Measurements from ENCODE around the gene PUM1.

PUM1 gene

DNA sequence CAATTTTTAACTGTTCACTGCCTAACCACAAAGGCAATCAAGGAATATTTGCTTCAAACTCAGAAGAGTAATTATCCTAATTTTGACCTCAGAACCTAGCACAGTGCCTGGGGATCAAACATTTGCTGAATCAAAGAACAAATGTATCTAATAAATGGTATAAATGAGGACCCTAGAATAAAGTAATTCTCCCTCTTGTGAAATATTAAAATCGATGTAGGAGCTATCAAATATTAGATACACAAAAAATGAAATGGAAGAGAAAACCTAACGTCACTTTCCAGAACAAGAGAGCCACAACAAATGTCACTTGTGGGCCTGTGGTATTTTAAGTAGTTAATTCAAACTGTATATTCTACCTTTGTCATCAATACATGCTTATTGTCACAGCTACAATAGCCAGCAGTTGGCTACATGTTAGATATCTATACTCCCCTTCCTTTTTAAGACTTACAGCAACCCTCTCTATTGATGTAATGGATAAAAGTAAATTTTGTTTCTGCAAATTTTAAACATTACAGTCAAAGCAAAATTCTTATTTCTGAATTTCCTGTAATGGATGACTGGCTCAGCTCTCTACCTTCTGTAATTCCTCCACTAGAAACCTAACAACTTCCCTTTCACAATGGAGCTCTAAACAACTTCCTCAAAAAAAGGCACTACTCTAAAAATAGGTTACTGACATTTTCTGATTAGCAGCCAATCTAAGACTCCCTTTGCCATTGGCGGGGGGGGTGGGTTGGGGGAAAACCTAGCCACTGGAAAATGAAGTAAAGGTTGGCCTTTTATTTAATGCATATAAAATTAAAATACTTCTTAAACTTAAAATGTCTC is 37.6 kb downstream of the PUM1 start:
- DNase-seq (ENCODE audit: low read depth in 2 of 2) = no peak

DNA sequence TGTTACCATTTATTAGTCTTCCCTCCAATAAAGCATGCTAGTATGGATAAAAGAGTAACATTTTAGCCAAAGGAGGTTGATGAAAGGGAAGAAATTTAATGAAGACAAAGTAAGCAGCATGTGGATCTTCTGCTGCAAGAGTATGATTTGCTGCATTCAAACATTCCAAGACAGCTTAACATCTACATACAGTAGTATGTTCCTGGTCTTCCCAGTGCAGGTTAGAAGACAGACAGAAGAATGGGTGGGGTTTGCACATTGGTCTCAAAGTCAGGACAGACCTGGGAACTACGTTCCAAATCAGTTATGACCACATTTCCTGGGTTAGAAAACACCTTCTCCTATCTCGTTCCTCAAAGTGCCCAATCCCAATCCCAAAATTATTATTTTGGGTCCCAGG is 43.3 kb downstream of the PUM1 start:
- no peak for DNase-seq (ENCODE audit: low read depth in 2 of 2)

DNA sequence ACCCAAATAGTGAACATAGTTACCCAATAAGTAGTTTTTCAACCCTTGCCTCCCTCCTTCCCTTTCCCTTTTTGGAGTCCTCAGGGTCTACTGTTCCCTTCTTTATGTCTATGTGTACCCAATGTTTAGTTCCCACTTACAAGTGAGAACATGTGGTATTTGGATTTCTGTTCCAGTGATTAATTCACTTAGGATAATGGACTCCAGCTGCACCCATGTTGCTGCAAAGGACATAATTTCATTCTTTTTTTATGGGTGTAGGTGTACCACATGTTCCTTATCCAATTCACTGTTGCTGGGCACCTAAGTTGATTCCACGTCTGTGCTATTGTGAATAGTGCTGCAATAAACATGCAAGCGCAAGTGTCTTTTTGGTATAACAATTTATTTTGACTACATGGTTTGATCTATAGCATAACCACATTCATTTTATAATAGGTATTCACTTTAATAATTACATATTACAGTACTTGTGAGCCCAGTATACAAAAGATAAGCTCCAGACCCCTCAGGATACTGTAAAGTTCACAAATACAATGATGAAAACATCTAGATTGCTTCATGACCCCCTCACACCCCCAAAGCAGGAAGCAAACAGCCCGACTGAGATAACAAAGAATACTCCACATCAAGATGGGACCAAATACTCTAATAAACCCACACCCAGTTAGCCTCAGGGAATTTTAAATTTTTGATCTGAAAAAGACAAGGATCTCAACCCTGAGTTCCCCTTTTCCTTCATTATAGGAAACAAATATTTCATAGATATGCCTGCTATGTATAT is 45.3 kb downstream of the PUM1 start:
- DNase-seq (ENCODE audit: low read depth in 2 of 2) = no peak

DNA sequence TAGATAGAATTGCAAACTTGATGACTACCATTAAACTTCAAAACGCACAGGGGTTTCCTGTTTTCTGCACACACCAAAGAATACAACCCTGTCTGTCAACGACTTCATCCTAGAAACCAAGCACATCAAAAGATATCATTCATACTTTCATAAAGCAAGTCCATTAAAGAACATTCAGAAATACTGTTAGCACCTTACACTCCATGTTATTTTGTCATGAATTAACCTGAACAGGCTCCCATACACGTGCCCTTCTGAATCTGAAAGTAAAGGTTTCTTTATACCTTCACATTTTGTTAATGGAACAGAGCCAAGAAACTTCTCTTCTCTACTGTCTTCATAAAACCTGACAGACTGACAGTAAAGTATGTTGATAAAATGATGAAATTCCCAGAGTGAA is 46.1 kb downstream of the PUM1 start:
- no peak for DNase-seq (ENCODE audit: low read depth in 2 of 2)

DNA sequence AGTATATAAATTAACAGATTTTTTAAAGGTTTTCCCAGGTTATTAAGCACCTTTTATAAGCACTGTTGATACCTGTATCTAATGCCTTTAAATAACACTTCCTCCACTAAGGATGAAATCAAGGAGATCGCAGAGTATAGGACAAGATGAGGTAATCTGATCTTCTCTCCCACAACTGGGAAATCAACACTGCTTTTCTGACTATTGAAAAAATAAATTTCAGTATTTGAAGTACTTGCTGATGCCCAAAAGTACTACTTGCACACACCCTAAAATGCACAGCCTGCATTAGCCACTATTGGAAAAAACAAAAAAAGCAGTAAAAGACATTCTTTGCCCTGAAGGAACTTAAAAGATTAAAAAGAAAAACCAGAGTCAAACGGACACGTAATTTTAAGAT is 48.6 kb downstream of the PUM1 start:
- DNase-seq (ENCODE audit: low read depth in 2 of 2) = no peak

DNA sequence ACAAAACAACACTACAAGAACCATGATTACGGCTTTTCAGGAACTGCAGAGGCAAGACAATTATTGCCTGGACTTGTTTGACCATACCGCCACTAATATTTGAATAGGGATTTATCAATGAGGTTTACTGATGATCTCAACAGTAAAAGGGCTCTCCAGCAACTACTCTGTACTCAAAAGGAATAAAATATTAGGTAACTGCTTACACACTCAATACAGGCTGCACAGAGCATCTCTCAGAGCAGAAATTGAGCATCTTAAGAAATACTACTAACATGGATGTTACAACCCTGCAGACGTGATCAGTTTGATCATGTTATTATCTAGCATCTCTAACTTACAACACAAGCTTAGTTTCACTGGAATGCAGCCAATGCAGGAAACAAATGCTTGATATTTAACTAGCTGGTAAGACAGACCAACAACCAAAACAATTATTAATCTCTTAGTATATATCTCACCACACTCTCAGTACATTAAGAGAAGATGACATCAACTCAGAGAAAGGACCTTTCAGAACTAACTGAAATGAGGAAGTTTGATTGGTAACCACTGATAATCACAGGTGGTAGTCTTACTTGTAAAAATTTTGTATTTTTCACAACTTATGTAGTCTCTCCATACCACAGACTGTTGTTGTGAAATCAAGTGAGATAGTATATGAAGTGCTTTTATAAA is 52.2 kb downstream of the PUM1 start:
- DNase-seq (ENCODE audit: low read depth in 2 of 2) = no peak

DNA sequence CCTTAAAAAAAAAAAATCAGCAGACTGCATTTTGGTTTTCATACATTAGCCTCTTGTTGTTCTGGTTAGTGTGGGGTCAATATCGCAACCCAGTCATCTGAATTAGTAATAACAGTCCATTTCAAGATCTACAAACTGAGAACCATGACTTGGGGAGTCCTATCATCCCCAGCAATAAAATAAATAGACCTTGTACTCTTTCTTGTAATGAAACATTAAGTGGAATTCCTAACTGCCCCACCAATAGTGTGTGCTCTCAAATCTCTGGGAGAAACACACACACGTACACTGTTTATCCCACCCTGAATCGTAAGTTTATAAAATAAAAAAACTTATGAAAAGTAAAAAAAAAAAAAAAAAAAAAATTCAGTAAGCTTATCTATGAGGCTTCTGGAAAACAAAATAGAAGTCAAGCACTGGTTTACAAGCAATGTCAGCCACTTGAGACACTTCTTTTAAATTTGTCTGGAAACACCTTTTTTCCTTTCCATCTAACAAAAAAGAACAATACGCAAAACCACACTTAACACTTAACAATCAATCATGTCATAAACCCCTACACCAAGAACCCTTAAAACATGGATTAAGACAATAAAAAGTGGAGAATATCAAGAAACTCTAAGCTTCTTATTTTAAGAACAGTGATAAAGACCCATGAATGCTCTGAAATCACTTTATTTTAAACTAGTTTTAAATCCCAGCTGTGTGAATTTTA is 53.1 kb downstream of the PUM1 start:
- no peak for DNase-seq (ENCODE audit: low read depth in 2 of 2)

DNA sequence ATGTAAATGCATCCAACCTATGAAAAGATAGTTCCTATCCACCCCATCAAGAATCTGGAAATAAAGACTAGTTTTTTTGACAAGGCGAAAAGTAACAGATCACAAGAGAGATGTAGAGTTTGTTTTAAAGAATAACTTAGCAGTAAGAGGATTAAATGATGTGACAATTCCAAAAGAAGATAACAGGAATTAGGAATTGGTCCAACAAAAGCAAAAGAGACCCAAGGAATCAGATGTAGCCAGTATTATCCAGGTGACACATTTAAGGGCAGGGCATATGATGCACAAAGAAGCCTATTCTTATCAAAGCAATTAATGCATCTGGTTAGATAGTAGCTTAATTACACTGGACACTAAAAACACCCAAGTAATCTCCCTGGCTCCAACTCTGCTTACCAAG is 53.8 kb downstream of the PUM1 start:
- no peak for DNase-seq (ENCODE audit: low read depth in 2 of 2)

DNA sequence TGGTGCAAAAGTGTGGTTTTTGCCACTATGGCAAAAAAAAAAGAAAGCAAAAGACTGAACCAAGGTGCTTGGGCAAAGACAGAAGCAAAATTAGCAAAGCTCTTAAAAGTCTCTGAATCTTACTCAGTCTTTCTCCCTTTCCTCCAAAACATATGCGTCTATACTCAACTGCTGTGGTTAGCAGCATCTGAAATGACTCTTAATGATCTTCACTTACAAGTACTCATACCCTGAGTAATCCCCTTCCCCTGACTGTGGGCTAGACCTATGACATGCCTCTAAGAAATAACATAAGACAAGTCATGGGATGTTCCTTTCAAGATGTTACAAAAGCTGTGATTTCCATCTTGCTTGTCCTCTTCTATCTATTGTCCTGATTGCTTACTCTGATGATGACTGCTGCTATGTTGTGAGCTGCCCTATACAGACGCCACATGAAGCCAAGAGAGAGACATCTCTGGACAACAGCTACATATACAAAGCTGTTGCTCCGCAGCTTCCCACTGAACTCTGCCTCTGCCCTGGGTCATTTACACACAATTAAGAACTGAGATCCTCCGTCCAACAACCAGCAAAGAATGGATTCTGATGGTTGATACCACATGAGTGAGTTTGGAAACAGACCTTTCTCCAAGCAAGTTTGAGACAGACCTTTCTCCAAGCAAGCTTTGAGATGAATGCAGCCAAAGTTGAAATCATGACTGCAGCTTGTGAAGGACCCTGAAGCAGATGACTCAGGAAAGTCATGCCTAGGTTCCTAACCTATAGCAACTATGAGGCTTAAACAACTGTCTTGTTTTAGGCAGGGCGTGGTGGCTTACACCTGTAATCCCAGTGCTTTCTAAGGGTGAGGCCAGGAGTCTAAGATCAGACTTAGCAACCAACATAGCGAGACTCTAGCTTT is 55.2 kb downstream of the PUM1 start:
- DNase-seq (ENCODE audit: low read depth in 2 of 2) = no peak

DNA sequence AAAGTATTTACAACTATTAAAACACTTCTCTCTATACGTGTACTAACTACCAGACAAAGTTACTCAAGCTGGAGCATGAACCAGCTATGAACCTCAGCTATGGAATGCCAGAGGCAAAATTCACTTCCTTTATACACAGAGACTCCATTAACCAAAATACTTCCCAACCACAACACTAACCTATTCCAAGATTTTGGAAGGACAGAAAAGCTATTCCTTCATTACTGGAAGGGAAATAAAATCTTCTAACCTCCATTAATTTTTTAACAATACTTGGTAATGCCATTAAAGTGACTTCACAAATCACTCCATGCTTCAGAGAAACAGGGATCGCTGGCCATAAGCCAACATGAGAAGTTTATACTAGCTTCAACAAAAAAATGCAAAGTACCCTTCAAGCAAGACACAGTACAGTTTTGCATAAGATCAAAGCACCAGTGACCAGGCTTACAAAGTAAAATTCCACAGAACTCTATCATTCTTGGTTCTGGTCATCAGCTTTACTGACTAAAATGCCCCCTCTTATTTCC is 58.0 kb downstream of the PUM1 start:
- no peak for DNase-seq (ENCODE audit: low read depth in 2 of 2)

DNA sequence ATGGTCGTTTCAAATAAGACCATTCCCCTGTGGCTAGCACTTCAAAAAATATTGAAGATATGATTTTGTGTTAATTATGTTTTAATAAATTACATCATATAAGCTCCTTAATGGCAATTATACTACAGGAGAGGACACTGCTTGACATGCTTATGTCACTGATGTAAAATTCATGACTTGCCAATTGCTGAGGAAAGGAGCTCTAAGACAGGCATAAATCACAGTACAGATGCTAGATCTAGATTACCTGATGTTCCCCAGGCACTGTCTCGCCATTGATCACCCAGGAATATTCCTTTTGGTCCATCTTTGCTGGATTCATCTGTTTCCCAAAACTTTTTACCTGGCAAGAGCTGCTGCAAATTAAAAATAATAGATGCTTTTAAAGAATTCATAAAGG is 58.8 kb downstream of the PUM1 start:
- DNase-seq (ENCODE audit: low read depth in 2 of 2) = no peak

DNA sequence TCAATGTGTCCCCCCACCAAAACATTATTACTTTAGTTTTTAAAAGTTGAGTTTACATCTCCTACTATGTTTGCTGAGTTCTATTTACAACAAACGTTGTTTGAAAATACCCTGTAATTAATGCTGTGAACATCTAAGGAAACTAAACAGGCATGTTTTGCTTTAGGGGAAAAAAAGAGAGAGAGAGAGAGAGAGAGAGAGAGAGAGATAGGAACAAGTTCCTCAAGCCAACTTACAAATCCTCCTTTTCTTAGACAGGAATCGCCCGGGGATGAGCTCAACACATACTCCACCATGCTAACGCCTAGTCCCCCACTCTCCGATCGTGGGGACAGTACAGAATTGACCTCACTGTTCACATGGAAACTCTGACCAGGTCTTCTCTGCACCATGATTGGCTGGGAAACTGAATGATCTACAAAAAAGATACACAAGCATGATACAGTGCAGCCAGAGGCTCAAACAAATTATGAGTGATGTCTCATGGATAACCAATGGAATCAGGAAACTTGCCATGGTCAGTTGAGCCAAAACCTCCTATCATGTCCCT is 59.8 kb downstream of the PUM1 start:
- no peak for DNase-seq (ENCODE audit: low read depth in 2 of 2)

DNA sequence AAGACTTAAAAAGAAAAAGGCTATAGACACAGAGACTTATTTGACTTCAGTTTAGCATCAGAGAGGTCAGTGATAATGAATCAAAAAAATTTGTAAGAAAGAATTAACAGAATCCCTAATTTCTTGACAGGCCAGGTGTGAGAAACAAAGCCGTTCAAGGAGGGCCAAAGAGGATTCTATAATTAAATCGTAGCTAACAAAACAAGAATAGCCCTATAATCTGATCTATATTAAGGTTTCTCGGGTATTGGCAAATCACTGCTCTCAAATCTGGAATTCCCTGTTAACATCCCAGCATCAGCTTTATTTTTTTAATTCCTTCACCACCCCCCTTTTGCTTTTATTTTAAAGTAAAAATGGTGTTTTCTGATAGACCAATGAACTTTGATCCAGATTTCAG is 60.3 kb downstream of the PUM1 start:
- no peak for DNase-seq (ENCODE audit: low read depth in 2 of 2)

DNA sequence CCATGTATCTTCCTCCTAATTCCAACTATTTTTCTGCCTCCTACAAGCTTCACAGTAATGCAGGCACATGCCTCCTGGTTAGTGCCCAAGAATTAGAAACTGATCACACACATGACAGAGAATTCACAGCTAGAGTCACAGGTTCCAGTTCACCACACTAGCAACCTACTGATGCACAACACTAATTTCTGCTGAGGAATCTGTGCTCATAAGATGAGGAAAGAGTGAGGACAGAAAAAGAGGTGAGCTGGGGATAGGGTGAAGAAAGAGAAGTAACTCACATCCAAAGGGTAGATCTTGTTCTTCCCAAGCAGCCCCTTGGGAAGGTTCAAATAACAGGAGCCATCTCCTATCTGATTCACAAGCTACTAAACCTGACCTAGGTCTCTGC is 61.3 kb downstream of the PUM1 start:
- no peak for DNase-seq (ENCODE audit: low read depth in 2 of 2)

DNA sequence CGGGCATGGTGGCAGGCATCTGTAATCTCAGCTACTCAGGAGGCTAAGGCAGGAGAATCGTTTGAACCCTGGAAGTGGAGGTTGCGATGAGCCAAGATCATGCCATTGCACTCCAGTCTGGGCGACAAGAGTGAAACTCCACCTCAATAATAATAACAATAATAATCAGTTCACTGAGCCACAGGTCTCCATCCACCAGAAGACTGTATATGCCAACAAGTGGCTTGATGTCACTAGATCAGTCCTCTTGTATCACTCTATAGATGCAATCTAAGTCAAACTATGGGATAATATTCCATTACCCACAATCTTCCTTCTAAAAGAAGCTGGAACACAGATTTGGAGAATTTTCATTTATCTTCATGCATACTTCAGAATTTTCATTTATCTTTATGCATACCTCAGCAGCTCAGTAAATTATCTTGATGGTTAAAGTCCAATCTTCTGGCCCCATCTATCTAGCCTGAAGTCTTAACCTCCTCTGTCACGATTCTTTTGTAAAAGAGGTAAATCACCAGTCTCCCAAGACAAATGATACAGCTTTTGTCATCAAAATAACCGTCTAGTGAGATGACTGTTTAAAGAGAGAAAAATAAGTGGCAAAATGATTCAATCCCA is 61.8 kb downstream of the PUM1 start:
- no peak for DNase-seq (ENCODE audit: low read depth in 2 of 2)

DNA sequence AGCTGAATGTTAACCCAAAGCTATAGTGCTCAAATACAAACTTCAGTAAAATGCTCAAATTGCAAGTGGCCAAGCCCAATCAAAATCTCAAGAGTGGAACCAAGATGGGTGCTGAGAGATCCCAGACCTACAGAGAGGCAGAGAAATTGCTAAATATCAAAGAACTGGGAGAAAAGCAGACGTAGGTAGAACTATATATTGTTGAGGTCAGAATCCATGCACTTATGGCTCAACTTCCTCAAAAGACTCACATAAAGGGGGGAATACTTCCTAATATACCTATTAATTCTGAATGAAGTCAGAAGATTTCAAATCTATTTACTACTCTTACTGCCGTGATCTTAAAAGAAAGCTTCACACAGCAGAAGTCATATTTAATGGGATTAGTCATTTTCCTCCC is 65.2 kb downstream of the PUM1 start:
- no peak for DNase-seq (ENCODE audit: low read depth in 2 of 2)

DNA sequence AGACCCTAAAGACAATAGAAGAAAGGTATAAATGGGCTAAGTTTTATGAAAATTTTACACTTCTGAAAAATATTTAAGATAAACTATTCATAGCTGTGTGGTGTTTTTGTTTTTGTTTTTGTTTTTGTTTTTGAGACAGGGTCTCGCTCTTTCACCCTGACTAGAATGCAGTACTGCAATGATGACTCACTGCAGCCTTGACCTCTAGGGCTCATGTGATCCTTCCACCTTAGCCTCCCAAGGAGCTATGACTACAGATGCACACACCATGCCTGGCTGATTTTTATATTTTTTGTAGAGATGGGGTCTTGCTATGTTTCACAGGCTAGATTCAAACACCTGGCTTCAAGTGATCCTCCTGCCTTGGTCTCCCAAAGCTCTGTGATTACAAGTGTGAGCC is 66.6 kb downstream of the PUM1 start:
- no peak for DNase-seq (ENCODE audit: low read depth in 2 of 2)

DNA sequence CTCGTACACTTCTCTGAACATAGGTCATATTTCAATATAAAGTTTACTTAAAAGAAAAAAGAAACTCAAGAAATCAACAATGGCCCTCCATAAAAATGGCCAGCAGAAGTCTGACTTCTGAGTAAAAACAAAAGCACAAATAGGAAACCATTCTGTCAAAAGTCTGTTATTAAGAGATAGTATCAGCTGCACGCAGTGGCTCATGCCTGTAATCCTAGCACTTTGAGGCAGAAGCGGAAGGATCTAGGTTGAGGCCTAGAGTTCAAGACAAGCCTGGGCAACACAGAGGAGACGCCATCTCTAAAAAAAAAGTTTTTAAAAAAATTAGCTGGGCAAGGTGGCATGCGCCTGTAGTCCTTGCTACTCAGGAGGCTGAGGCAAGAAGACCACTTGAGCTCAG is 67.3 kb downstream of the PUM1 start:
- no peak for DNase-seq (ENCODE audit: low read depth in 2 of 2)

DNA sequence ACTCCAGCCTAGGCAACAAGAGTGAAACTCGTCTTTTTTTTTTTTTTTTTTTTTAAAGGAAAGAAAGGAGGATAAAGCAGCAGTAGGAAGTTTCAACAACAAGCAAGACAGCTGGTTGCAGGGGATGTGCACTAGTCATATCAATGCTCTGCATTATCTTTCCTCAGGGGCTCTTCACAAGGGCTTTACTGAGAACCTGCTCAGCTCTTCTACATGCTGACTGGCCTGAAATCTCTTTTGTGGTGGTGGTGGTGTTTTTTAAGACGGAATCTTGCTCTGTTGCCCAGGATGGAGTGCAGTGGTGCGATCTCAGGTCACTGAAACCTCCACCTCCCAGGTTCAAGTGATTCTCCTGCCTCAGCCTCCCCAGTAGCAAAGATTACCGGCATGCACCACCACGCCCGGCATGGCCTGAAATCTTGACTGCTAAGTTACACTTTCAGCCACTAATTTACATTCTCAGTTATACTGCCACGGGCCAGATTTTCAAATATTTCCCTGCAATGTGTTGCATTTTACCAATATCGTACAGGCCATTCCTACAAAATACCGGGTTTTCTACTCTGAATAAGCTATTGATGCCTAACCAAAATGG is 68.0 kb downstream of the PUM1 start:
- no peak for DNase-seq (ENCODE audit: low read depth in 2 of 2)

Data from stimulated activated CD8-positive, alpha-beta memory T cell treated with anti-CD3 and anti-CD28 coated beads, Interleukin-7, amount 100 ng/mL, for 4 hours (primary cell).